Measurements from ENCODE around the gene SMG6.

DNA sequence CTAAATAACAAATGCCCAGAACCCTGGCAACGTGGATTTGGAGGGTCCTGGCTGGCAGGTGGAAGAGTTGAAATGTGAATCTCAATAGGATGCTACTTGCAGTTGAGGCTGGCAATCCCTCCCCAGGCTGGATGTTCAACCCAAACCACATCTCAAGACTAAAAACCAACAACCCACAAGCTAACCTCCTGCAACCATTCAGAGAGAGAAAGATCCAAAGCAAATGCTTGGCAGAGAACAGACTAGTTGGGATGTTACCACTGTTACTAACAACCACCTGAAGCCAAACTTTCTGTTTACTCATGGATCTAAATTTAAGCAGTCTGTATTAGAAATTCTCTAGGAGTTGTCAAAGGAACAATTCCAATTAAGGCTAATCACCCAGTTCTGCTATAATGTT, 27.9 kb downstream of the SMG6 start:
- TF ChIP-seq, protein P1, sequence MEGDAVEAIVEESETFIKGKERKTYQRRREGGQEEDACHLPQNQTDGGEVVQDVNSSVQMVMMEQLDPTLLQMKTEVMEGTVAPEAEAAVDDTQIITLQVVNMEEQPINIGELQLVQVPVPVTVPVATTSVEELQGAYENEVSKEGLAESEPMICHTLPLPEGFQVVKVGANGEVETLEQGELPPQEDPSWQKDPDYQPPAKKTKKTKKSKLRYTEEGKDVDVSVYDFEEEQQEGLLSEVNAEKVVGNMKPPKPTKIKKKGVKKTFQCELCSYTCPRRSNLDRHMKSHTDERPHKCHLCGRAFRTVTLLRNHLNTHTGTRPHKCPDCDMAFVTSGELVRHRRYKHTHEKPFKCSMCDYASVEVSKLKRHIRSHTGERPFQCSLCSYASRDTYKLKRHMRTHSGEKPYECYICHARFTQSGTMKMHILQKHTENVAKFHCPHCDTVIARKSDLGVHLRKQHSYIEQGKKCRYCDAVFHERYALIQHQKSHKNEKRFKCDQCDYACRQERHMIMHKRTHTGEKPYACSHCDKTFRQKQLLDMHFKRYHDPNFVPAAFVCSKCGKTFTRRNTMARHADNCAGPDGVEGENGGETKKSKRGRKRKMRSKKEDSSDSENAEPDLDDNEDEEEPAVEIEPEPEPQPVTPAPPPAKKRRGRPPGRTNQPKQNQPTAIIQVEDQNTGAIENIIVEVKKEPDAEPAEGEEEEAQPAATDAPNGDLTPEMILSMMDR (IDR thresholded peaks at IDR 0.05) = no peak
- TF ChIP-seq POLR2A (IDR thresholded peaks at IDR 0.05) = no peak
